ENCODE data around the gene CIPC.

CIPC gene

DNA sequence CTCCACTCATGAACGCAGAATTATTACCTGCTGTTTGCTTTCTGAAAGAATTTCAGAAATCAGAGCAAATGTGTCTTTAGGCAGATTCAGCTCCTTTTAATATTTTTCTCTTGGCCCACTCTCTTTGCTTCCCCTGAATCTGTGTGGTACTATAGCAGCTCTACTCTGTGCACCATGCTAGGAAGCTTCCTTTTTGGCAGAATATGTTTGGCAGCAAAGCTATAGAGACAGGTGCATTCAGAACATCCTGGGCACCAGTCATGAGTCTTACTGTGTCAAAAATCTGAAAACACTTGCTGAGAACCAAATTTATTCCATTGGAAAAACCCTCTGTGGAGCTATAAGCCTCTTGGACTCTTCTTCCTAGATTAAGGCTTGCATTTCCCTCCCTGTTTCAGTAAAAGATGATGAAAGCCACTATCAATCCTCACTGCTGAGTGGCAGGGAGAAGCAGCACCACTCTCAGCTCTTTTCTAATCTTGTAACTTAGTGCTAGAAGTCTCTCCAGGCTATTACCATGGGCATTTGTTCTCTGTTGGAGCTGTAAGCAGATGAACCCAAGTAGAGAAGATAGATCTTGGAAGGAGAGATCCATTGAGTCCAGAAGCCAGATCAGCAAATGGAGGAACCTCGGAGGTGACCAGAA lies 18.2 kb downstream of the CIPC start:
- no peak overlapping the region for H3K4me2 ChIP-seq (ENCODE audit: low read length, poor library complexity, severe bottlenecking)
- H4K8ac ChIP-seq (ENCODE audit: low read length), result no peak overlapping the region
- no peak overlapping the region for H2AFZ ChIP-seq (ENCODE audit: low read depth, low read length)
- H3K27me3 ChIP-seq (ENCODE audit: control insufficient read depth in 1 of 2, insufficient read depth in 1 of 2, low read length in 2 of 2), result no peaks in the 10 kb centered on the region
- no peak overlapping the region for H4K91ac ChIP-seq (ENCODE audit: low read length)
- WGBS, result 98% methylated on average over 2 of the region's 2 CpGs
- no peak overlapping the region for H2AK5ac ChIP-seq (ENCODE audit: low read length, severe bottlenecking)
- no peak overlapping the region for H2BK15ac ChIP-seq (ENCODE audit: low read depth, poor library complexity, severe bottlenecking)
- peaks cover 13 to 52% of the 10 kb centered on the region in 2 experiments for H3K36me3 ChIP-seq (ENCODE audit: control insufficient read depth in 1 of 2, insufficient read depth in 2 of 2, low read depth in 1 of 2, low read length in 2 of 2)
- no peak overlapping the region for H2BK120ac ChIP-seq (ENCODE audit: low read depth, low read length)
- peaks cover 2% of the 10 kb centered on the region for H3K79me1 ChIP-seq (replicated peaks; ENCODE audit: low read length, poor library complexity, severe bottlenecking)
- no peak overlapping the region for H3K23ac ChIP-seq (ENCODE audit: low read length in 2 of 2)
- no peak overlapping the region for H3K9ac ChIP-seq (ENCODE audit: low read length)
- H3K4ac ChIP-seq (ENCODE audit: low read depth in 1 of 2, low read length in 2 of 2), result no peak overlapping the region
- H3K14ac ChIP-seq (ENCODE audit: low read length in 2 of 2), result no peak overlapping the region
- no peak overlapping the region for H3K4me3 ChIP-seq (ENCODE audit: insufficient read depth in 1 of 2, low read depth in 1 of 2, low read length in 2 of 2)
- H2BK12ac ChIP-seq (ENCODE audit: low read length in 2 of 2), result no peak overlapping the region
- no peak overlapping the region for H2BK5ac ChIP-seq (ENCODE audit: low read depth, low read length, poor library complexity, severe bottlenecking)
- H3K27ac ChIP-seq (ENCODE audit: low read length, poor library complexity, severe bottlenecking), result no peak overlapping the region
- H3K4me1 ChIP-seq (ENCODE audit: control insufficient read depth, insufficient read depth, low read depth, low read length), result no peaks in the 10 kb centered on the region
- no peak overlapping the region for H3K18ac ChIP-seq (ENCODE audit: low read depth in 1 of 2, low read length in 2 of 2)
- DNase-seq, result no peak
- H3K9me3 ChIP-seq (ENCODE audit: control insufficient read depth, low read length), result no peaks in the 10 kb centered on the region

DNA sequence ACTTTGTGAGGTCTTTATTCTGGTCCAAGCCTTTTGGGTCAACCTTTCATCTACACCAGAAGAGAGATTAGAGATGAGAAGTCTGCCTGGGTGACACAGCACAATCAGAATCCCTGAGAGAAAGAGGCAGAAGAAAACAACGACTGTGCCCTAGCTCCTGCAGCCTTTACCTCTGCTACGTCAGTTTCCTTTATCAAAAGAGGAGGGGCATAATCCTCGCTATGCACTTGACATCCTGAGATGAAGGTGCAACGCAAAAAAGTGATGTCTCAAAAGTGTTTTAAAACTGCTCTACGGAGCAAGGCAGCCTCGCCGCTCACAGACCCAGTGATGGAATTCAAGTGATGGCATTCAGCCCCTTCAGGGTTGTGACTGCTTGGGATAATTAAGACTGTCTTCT lies 21.8 kb downstream of the CIPC start:
- no peak overlapping the region for H2BK120ac ChIP-seq (ENCODE audit: low read depth, low read length)
- H3K4me3 ChIP-seq (ENCODE audit: insufficient read depth in 1 of 2, low read depth in 1 of 2, low read length in 2 of 2), result no peak overlapping the region
- H2AK5ac ChIP-seq (ENCODE audit: low read length, severe bottlenecking), result no peak overlapping the region
- DNase-seq, result no peak
- no peaks in the 10 kb centered on the region for H3K9me3 ChIP-seq (ENCODE audit: control insufficient read depth, low read length)
- peaks cover 4% of the 10 kb centered on the region for H3K4me1 ChIP-seq (ENCODE audit: control insufficient read depth, insufficient read depth, low read depth, low read length)
- no peak overlapping the region for H2BK15ac ChIP-seq (ENCODE audit: low read depth, poor library complexity, severe bottlenecking)
- H4K91ac ChIP-seq (ENCODE audit: low read length), result no peak overlapping the region
- no peak overlapping the region for H2BK5ac ChIP-seq (ENCODE audit: low read depth, low read length, poor library complexity, severe bottlenecking)
- peaks cover 0 to 22% of the 10 kb centered on the region in 2 experiments for H3K36me3 ChIP-seq (ENCODE audit: control insufficient read depth in 1 of 2, insufficient read depth in 2 of 2, low read depth in 1 of 2, low read length in 2 of 2)
- H3K79me1 ChIP-seq (replicated peaks; ENCODE audit: low read length, poor library complexity, severe bottlenecking), result no peaks in the 10 kb centered on the region
- no peak overlapping the region for H3K27ac ChIP-seq (ENCODE audit: low read length, poor library complexity, severe bottlenecking)
- no peak overlapping the region for H3K4me2 ChIP-seq (ENCODE audit: low read length, poor library complexity, severe bottlenecking)
- no peak overlapping the region for H3K18ac ChIP-seq (ENCODE audit: low read depth in 1 of 2, low read length in 2 of 2)
- H3K4ac ChIP-seq (ENCODE audit: low read depth in 1 of 2, low read length in 2 of 2), result no peak overlapping the region
- no peak overlapping the region for H3K9ac ChIP-seq (ENCODE audit: low read length)
- WGBS, result 96% methylated on average over 7 of the region's 7 CpGs
- H2BK12ac ChIP-seq (ENCODE audit: low read length in 2 of 2), result no peak overlapping the region
- no peak overlapping the region for H4K8ac ChIP-seq (ENCODE audit: low read length)
- no peak overlapping the region for H3K14ac ChIP-seq (ENCODE audit: low read length in 2 of 2)
- H3K27me3 ChIP-seq (ENCODE audit: control insufficient read depth in 1 of 2, insufficient read depth in 1 of 2, low read length in 2 of 2), result peaks cover 13 to 20% of the 10 kb centered on the region in 2 experiments
- no peak overlapping the region for H3K23ac ChIP-seq (ENCODE audit: low read length in 2 of 2)
- H2AFZ ChIP-seq (ENCODE audit: low read depth, low read length), result no peak overlapping the region

DNA sequence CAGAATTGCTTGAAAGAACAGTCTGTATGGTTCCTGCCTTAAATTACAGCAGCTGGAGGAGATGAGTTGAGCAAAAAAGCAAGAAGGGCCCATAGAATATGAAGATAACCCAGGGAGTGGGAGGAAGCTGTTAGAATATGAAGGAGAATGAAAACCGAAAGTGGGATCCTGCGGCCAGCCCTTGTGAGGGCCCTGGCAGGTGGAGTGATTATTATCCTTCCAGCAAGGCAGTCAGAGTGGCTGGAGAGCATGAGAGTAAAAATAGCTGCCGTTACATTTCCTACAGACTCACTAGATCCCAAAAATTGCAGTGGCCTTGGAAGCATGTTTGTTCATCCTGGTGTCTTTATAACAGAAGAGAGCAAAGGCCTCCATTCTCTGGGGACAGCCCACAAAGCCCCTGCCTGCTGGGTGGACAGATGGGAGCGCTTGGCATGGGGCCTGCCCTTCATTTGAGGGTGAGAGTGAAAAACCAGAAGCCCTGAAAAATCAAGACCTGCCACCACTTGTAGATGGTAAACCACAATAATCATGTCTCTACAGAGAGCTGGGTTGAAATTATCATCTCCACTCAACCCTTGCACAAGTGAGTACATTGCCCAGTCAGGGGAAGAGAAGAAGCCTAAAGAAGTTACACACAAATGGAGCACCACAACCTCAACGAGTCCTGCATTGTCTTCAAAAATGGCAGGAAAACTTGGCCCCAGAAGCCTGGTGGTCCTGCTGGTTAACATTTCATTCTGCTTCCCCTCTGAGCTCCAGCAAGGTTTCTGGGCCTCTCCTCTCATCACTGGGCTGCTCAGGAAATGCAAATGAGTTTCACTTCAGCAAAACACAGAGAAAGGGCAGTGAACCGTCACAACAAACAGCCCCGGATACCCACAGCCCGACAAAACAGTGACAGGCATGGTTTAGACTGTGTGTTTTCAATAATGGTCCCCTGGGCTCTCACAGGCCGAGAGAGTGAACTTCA lies 23.0 kb downstream of the CIPC start:
- no peak overlapping the region for H2AK5ac ChIP-seq (ENCODE audit: low read length, severe bottlenecking)
- H3K18ac ChIP-seq (ENCODE audit: low read depth in 1 of 2, low read length in 2 of 2), result no peak overlapping the region
- peaks cover 24 to 33% of the 10 kb centered on the region in 2 experiments for H3K27me3 ChIP-seq (ENCODE audit: control insufficient read depth in 1 of 2, insufficient read depth in 1 of 2, low read length in 2 of 2)
- peaks cover 0 to 14% of the 10 kb centered on the region in 2 experiments for H3K36me3 ChIP-seq (ENCODE audit: control insufficient read depth in 1 of 2, insufficient read depth in 2 of 2, low read depth in 1 of 2, low read length in 2 of 2)
- H3K4me3 ChIP-seq (ENCODE audit: insufficient read depth in 1 of 2, low read depth in 1 of 2, low read length in 2 of 2), result no peak overlapping the region
- no peak overlapping the region for H3K14ac ChIP-seq (ENCODE audit: low read length in 2 of 2)
- no peaks in the 10 kb centered on the region for H3K9me3 ChIP-seq (ENCODE audit: control insufficient read depth, low read length)
- no peak overlapping the region for H3K4me2 ChIP-seq (ENCODE audit: low read length, poor library complexity, severe bottlenecking)
- H3K4ac ChIP-seq (ENCODE audit: low read depth in 1 of 2, low read length in 2 of 2), result no peak overlapping the region
- H3K9ac ChIP-seq (ENCODE audit: low read length), result no peak overlapping the region
- no peak overlapping the region for H2BK120ac ChIP-seq (ENCODE audit: low read depth, low read length)
- WGBS, result 87% methylated on average over 8 of the region's 9 CpGs
- H2AFZ ChIP-seq (ENCODE audit: low read depth, low read length), result no peak overlapping the region
- H3K27ac ChIP-seq (ENCODE audit: low read length, poor library complexity, severe bottlenecking), result no peak overlapping the region
- H2BK12ac ChIP-seq (ENCODE audit: low read length in 2 of 2), result no peak overlapping the region
- H4K8ac ChIP-seq (ENCODE audit: low read length), result no peak overlapping the region
- no peaks in the 10 kb centered on the region for H3K79me1 ChIP-seq (replicated peaks; ENCODE audit: low read length, poor library complexity, severe bottlenecking)
- no peak overlapping the region for H4K91ac ChIP-seq (ENCODE audit: low read length)
- H2BK5ac ChIP-seq (ENCODE audit: low read depth, low read length, poor library complexity, severe bottlenecking), result no peak overlapping the region
- no peak overlapping the region for H3K23ac ChIP-seq (ENCODE audit: low read length in 2 of 2)
- no peak overlapping the region for H2BK15ac ChIP-seq (ENCODE audit: low read depth, poor library complexity, severe bottlenecking)
- DNase-seq, result no peak
- H3K4me1 ChIP-seq (ENCODE audit: control insufficient read depth, insufficient read depth, low read depth, low read length), result peaks cover 10% of the 10 kb centered on the region

DNA sequence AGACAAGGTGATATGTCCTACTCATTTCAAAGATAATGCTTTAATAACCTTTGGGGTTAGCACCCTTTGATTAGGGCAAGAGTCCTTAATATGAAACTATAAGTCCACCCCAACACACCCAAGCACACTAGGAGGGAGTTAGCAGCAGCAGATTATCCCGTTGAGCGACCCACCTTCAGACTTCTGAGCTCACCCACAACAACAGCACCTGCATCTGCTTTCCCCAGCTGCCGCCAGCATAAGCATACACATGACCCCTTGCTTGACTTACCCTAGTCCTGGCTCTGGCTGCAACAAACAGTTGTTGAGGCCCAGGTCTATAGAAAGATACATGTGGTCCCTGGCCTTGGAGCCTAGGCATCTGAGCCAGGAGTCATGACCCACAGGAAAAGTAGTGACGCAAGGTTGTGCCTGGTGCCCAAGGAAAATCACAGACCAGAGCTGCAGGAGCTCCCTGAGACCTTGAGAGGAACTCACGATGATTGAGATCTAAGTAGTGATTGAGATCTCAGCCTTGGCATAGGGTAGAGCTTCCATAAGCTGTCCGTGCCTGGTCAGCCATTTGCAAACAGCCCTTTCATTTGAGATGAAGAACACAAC lies 24.6 kb downstream of the CIPC start:
- H2BK12ac ChIP-seq (ENCODE audit: low read length in 2 of 2), result no peak overlapping the region
- H3K79me1 ChIP-seq (replicated peaks; ENCODE audit: low read length, poor library complexity, severe bottlenecking), result no peaks in the 10 kb centered on the region
- H3K4me2 ChIP-seq (ENCODE audit: low read length, poor library complexity, severe bottlenecking), result no peak overlapping the region
- no peak overlapping the region for H3K18ac ChIP-seq (ENCODE audit: low read depth in 1 of 2, low read length in 2 of 2)
- H3K4me1 ChIP-seq (ENCODE audit: control insufficient read depth, insufficient read depth, low read depth, low read length), result peaks cover 10% of the 10 kb centered on the region
- no peak overlapping the region for H2BK120ac ChIP-seq (ENCODE audit: low read depth, low read length)
- H3K27ac ChIP-seq (ENCODE audit: low read length, poor library complexity, severe bottlenecking), result no peak overlapping the region
- H3K9me3 ChIP-seq (ENCODE audit: control insufficient read depth, low read length), result no peaks in the 10 kb centered on the region
- no peak overlapping the region for H3K14ac ChIP-seq (ENCODE audit: low read length in 2 of 2)
- peaks cover 38 to 48% of the 10 kb centered on the region in 2 experiments for H3K27me3 ChIP-seq (ENCODE audit: control insufficient read depth in 1 of 2, insufficient read depth in 1 of 2, low read length in 2 of 2)
- no peak overlapping the region for H2AFZ ChIP-seq (ENCODE audit: low read depth, low read length)
- no peak overlapping the region for H3K4ac ChIP-seq (ENCODE audit: low read depth in 1 of 2, low read length in 2 of 2)
- no peak overlapping the region for H2BK15ac ChIP-seq (ENCODE audit: low read depth, poor library complexity, severe bottlenecking)
- WGBS, result 84% methylated on average over 6 of the region's 6 CpGs
- no peak overlapping the region for H3K4me3 ChIP-seq (ENCODE audit: insufficient read depth in 1 of 2, low read depth in 1 of 2, low read length in 2 of 2)
- H3K36me3 ChIP-seq (ENCODE audit: control insufficient read depth in 1 of 2, insufficient read depth in 2 of 2, low read depth in 1 of 2, low read length in 2 of 2), result peaks cover 0 to 4% of the 10 kb centered on the region in 2 experiments
- H3K9ac ChIP-seq (ENCODE audit: low read length), result no peak overlapping the region
- no peak overlapping the region for H4K91ac ChIP-seq (ENCODE audit: low read length)
- no peak overlapping the region for H2AK5ac ChIP-seq (ENCODE audit: low read length, severe bottlenecking)
- no peak overlapping the region for H3K23ac ChIP-seq (ENCODE audit: low read length in 2 of 2)
- no peak overlapping the region for H2BK5ac ChIP-seq (ENCODE audit: low read depth, low read length, poor library complexity, severe bottlenecking)
- no peak for DNase-seq
- H4K8ac ChIP-seq (ENCODE audit: low read length), result no peak overlapping the region
